ENCODE results near the gene EID1.

The EID1 gene

GRCh38 chr15:48914717-48915116, 36.8 kb downstream of the EID1 start:
- DNase-seq, result no peak

DNA sequence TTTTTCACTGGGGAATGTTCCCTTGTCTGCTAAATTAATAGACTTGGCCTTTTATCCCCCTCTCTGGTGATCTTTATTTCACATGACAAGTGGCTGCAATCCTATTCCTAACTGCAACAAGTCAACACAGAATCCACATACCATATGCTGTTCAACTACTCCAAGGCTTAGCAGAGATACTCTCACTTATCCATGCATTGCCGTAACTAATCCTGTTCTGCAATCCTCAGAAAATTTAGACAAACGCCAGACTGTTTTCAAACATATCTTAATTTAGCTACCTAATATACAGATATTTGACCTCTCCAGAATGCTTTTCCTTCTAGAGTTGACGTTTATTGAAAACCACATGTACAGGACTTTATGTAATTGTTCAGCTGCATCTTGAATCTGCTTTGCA, 37.9 kb downstream of the EID1 start:
- DNase-seq, result no peak

DNA sequence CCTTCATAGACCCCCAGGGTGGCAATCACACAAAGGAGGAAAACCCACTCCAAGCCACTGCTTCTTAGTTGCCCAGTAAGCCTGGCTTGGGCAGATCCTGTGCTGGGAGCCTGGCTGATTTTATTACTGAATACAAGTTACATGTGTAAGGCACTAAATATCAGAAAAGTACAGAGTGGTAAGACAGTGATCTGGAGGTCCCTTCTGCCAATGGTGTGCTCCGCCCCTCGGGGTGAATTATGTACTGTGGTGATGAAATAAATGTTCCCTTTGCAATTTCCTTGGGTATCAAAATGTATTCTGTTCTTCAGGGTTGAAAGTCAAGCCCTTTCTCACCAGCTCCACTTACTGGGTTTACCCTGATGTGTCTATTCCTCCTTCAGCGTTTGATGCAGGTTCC, 38.8 kb downstream of the EID1 start:
- no peak for DNase-seq

DNA sequence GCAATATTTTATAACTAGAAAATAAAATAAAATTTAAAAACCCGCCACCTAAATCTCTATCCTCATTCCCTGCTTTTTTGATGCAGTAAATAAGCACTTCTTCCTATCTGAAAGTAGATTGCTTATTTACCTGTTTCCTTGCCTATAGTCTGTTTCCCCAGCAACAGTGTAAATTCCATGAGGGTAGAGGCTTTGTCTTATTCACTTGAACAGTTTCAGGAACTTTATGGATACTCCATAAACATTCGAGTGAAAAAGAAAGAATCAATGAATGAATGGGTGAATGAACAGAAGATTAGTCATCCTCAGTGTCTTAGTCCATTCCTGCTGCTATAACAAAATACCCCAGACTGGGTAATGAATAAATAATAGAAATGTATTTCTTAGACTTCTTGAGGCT, 44.1 kb downstream of the EID1 start:
- DNase-seq, result no peak

- DNase-seq, result peak; percentile 19
Observed at GRCh38 chr15:48924528-48925393, 46.8 kb downstream of the EID1 start.

GRCh38 chr15:48925714-48926223, 47.8 kb downstream of the EID1 start:
- peak; percentile 38 for DNase-seq

GRCh38 chr15:48928877-48929538, 51.1 kb downstream of the EID1 start:
- DNase-seq, result no peak

DNA sequence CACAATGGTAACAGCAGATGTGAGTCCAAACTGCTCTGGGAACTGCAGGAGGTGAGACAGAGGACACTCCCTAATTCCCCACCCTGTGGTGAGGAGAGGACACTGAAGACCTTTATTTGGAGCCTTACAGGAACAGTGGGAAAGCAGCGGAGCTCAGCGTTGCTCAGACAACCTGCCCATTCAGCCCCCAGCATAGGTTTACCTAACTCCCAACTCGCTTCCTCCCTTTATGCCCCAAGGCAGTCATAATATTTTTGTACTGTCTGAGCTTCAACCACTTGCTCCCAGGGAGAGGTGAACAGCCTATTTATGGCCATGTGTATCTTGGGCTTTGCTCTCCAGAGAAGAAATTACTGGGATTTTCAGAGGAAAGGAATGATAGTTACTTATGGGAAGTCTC, 51.7 kb downstream of the EID1 start:
- no peak for DNase-seq
